ENCODE results near the gene DCDC2B.
"Not testable (repeated sequence)": the region's sequence is repeated elsewhere in the genome, so short reads cannot be mapped to it uniquely, and the experiment has no call there.

Gene DCDC2B

DNA sequence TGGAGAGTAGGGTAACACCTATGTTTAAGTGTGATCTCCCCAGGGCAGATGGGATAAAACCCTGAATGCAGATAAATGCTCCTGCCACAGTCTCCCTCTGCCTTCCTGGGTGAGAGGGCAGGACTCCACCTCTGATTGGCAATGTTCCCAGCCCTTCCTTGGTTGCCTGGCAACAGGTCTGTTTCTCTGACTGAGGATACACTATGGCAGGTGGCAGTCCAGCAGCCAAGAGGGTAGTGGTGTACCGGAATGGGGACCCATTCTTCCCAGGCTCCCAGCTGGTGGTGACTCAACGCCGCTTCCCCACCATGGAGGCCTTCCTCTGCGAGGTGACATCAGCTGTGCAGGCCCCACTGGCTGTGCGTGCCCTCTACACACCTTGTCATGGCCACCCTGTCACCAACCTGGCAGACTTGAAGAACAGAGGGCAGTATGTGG is at the start of gene DCDC2B:
DCDC2B (plus strand) TSS at position 199 of the 438 bp plus-strand sequence; CDS start at position 204, 5 bp downstream.
- DNase-seq: no peak

DNA sequence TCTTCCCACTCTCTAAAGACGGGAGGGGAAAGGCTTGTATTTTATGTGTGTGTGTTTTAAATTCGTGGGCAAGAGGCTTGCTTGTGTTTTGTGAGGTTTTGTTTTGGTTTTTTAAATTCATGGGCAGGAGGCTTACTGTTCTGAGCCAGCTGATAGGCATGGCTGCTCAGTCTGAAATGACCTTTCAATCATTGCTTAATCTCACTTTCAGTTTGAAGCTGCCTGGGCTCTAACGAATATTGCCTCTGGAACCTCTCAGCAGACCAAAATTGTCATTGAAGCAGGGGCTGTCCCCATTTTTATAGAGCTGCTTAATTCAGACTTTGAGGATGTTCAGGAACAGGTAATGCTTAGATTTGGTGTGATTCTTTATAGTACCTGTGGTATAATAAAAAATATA is 49.7 kb upstream of the DCDC2B start:
- DNase-seq: no peak

DNA sequence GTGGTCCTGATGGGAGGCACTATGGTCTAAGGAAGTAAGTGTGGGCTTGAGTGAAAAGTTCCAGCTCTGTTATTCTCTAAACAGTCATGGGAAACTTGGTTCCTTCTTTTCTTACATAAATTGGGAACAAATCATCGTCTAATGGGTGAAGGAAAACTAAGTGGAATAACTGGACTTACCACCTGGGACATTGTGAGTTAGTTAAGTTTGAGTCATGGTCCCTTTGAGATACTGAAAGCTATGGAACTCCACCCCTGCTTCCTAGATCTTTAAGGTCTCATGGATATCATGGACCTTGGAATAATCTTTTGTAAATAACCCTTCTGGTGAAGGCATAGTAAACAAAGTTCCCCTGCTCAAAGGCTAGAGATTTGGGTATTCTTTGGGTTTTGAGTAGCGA is 45.5 kb upstream of the DCDC2B start:
- DNase-seq: no peak

DNA sequence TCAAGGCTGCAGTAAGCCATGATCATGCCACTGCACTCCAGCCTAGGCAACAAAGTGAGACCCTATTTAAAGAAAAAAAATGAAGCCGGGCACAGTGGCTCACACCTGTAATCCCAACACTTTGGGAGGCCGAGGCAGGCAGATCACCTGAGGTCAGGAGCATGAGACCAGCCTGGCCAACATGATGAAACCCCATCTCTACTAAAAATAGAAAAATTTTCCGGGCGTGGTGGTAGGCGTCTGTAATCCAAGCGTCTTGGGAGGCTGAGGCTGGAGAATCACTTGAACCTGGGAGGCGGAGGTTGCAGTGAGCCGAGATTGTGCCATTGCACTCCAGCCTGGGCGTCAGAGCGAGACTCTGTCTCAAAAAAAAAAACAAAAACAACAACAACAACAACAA is 43.3 kb upstream of the DCDC2B start:
- not testable (repeated sequence) for DNase-seq

DNA sequence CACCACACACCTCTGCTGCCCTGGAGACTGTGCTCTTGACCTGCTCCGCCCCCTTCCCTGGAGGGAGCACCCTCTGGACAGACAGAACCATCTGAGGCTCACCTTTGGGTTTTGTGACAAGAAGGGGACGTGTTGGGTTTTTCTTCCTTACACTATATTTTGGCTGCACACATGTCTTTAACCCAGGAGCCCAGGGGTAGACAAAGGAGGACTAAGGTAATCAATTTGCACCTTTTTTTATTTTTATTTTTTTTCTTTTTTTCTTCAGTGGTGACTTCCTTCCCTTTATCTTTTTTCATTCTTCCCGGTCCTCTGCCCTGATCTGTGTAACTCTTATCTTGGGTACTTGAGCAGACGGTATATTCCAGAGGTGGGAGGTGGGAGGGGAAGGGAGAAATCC is 37.9 kb upstream of the DCDC2B start:
- DNase-seq: no peak

DNA sequence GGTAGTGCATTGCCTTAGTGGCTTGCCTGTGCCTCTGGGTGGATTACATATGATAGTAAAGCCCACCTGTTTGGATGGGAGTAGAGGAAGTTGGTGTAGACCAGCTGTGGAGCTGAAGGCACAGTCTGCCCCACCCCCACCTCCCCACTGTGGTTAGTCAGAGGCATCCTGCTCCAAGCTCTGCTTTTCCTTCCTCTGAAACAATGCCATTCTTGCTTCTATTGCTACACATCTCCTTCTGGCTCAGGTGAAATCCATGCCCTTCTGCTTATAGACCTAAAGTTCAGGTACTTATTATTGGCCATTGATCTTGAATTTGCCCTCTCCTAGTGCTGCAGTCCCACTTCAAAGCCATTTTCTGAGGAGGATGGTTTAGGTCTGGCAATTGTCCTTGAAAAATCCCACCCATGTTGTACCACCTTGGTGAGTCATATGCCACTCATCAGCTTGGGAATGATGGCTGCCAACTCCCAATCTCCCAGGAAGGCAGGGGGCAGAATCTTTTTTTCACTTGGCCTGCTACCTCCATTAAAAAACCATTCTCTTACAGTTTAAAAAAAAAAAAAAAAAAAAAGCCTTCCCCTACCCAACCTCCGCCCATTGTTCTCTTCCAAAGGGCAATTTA is 36.2 kb upstream of the DCDC2B start:
- DNase-seq: no peak

DNA sequence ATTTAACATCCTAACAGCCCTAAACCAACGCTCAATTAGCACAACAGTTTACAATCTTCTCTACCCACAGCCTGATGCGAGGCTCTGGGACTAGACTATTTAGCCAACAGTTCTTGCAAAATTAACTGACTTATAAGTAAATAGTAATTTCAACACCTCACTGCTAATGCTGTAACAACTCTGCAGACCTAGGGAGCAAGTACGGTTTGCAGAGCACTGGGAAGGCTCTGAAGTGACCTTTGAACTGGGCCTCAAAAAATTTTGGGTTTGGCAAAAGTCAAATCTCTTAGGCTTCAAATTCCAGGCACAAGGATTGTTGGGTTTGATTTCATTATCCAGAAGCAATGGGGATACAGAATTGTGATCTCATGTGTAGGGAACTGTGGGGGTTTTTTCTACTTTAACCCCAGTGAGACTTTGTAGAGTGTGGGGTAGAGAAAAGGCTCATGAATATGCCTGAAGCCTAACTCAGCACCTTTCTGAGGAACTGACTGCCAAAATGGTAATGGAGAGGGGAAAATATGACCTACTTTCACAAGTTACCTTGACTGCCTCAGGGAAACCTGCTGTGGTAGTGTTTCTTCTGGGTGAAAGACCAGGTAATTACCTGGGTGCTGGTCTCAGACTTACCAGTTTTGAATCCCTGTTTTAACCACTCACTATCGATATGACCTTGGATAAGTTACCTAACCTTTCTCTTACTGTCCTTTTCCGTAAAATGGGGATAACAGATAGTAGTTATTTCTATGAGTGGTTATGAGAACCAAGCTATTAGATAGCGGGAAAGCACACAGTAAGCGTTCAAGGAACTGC is 30.3 kb upstream of the DCDC2B start:
- DNase-seq: no peak

DNA sequence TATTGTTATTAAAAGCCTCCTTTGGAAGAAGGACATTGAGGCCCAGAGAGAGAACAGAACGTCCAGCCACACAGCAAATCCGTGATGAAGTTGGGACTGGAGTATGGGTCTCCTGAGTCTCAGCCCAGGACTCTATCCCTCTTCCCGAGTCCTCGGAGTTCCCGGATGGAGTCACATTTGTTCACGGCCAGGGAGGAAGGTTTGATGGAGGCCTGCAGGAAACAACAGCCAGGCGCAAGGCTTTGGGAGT is 29.8 kb upstream of the DCDC2B start:
- peak; percentile 63 to 65 for DNase-seq

DNA sequence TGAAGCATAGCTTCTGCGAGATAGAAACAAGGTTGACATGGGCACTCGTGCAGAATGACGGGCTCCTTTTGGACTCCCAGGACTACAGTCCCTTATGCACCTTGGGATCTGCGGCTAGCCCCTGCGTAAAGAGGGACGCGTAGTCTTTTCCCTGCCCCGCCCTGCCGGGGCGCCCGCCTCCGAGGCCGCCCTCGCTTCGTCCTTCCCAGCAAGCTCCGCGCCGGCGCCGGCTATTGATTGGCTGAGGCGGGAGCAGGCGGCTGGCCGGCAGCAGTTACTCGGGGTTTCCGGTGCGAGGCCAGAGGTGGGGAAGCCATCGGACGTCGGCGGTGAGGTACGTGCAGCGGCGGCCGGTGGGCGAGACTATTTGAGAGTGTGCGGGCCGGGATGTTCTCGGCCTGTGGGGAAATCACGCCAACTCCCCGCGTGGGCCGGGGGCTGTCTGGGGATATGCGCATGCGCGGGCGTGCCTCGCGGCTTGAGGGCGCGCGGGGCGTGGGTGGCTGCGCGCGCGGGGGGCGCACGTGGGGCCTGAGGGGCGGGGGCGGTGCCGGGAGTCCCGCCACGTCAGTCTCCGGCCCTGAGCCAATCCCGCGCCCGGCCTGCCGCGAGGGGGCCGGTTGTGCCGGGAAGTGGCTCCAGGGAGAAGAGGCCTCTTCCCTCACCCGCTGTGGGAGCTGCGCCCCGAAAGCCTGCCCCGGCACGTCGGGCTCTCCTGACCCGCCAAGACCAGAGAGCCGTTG is 29.3 kb upstream of the DCDC2B start, which contains the start of gene TXLNA:
TXLNA (plus strand) TSS at position 233 of the 743 bp plus-strand sequence. CDS start 671 bp downstream, outside the sequence.
- peak; percentile 76 to 89 for DNase-seq

DNA sequence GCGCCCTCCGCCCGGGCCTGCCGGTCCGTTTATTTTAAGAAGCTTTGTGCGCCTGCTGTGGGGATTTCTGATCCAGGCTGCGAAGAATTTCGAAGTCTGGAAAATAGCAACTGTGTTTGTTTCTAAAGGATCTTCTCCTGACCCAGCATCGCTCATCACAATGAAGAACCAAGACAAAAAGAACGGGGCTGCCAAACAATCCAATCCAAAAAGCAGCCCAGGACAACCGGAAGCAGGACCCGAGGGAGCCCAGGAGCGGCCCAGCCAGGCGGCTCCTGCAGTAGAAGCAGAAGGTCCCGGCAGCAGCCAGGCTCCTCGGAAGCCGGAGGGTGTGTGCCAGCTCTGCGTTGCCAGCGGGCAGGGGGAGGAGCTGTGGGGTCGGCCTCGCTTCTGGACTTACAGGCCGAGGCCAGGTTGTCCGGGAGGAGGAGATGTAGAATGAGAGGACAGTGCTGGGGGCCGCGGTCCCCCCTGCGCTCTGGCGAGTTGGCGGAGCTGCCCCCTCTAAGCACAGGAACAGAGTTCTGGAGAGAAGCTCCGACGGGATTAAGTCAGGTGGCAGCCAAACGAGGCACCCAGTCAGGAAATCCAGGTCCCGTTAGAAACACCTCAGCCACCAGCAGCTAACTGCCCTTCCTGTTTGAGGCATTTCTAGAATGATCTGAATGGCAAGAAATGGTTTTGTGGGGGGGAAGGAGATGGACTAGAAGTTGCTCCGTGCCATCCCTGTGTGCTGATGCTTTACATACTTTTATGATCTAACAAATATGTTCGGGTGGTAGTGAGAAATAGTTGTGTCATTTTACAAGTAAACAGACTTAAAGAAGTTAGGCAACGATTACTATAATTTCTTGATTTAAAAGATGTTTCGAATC is 28.5 kb upstream of the DCDC2B start:
- no peak for DNase-seq

DNA sequence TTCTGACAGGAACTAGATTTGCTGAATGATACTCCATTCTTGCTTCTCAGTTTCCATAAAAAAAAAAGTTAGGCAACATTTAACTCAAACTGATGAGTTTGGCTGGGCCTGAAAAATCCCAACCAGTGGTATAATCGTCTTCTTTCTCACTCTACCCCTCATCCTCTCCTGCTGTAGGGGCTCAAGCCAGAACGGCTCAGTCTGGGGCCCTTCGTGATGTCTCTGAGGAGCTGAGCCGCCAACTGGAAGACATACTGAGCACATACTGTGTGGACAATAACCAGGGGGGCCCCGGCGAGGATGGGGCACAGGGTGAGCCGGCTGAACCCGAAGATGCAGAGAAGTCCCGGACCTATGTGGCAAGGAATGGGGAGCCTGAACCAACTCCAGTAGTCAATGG is 27.8 kb upstream of the DCDC2B start:
- no peak for DNase-seq

DNA sequence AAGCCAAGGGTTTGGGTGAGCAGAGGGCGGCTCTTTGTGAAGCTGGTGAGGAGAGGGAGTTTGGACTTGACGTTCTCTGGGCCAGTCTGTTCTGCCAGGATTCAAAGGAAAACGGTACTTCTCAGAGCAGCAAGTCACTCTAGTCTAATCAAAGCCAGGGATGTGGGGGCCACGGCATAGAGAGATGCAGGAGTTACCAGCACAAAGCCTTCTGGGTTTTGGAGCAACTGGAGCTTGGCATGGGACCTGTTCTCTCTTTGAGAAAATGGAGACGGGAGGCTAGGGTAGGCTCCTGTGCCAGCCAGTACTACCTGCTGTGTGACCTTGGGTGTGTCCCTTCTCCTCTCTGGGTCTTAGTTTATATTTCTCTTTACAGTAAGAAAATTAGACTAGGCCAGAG is 27.3 kb upstream of the DCDC2B start:
- DNase-seq: no peak

DNA sequence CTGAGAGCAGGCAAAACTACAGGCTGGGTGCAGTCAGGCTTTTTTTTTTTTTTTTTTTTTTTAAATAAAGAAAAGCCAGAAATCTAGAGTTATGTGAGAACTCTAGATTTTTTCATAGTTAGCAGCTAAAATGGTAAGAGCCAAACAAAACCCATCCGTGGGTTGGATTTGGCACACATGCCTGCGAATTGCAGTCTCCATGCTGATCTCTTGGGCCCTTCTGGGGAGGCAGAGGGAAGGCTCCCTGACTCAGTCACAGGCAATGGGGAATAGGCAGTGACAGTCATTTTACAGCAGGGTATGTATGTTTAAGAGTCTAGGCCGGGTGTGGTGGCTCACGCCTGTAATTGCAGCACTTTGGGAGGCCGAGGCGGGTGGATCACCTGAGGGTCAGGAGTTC is 26.8 kb upstream of the DCDC2B start:
- DNase-seq: no peak

DNA sequence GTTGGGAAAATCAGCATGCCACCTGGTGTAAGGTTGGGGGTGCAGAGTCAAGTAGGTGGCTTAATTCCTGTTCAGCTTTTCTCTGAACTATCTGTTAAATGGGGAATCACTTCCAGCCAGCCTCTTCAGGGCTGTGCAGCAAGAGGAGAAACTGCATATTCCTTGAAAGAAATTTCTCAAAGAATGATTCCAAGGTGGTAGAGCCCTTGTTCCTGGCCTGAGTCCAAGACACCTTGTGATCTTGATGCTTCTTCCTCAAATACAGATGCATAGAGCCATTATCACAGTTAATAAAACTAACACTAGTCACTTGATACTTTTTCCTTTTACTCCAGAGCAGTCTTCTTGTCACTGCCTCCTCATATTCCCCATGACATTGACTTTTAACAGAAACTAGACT is 24.2 kb upstream of the DCDC2B start:
- no peak for DNase-seq

DNA sequence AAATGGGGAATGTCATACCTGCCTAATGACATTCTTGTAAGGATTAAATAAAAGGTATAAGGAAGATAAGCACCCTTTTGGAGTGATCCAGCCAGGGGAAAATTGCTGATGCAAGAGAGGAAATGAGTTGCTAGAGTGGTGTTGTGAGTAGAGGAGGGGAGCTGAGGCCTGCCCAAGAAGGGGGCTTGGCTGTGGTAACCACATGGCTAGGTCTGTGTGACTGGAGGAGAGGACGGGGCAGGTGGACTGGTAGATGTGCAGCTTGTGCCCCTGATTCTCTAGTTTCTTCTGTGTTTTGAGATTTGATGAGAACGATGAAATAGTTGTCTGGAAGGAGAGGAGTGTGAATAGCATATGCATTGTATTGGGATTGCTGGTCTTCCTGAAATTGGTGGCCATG is 22.8 kb upstream of the DCDC2B start:
- DNase-seq: no peak

DNA sequence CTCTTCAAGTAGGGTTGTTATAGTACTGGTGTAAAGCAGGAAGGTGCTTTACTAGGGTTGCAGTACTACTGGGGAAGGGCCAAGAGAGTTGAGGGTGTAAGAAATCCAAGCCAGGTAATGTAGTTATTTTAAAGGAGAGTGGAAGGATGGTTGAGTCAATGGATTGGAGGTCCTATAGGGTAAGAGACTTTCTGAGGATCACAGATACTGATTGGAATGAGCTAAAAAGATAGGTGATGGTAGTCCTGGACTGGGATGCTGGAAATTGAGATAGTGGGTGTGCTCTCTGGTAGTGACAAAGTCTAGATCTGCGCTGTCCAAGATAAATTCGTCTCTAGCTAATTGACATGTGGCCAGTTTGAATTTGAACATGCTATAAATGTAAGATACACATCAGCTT is 22.4 kb upstream of the DCDC2B start:
- no peak for DNase-seq

DNA sequence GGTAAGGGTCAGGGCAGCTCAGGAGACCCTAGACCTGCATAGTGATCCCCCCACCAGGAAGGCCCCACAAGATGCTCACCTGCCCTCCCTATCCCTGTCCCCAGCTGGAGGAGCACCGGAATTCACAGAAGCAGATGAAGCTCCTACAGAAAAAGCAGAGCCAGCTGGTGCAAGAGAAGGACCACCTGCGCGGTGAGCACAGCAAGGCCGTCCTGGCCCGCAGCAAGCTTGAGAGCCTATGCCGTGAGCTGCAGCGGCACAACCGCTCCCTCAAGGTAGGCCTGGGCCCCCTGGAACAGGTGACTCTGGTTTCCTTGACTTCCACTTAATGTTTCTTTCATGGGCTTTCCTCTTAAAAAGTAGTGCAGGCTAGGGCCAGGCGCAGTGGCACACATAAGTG is 21.0 kb upstream of the DCDC2B start:
- no peak for DNase-seq

DNA sequence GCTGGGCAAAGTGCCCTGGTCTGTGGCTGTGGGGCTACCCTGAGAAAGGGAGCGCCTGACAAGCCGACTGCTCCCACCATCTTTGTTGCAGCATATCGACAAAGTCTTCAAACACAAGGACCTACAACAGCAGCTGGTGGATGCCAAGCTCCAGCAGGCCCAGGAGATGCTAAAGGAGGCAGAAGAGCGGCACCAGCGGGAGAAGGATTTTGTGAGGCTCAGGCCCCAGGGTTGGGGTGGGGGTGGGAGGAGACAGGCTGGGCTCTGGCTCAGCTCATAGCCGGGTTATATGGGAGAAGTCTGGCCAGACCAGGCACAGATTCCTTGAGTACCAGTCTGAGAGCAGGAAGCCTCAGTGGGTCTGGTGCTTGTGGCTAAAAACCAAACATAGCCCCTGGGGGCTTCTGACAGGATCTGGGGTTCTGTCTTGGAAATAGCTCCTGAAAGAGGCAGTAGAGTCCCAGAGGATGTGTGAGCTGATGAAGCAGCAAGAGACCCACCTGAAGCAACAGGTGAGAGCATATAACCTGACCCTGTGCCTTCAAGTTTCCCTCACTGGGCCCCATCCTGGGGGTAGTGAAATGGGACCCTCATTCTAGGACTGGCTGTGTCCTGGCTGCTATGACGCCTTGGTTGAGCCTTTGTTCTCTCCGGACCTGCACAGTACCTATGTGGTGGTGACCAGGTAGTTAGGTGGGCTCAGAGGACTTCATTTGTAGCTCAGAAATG is 16.5 kb upstream of the DCDC2B start:
- DNase-seq: no peak

DNA sequence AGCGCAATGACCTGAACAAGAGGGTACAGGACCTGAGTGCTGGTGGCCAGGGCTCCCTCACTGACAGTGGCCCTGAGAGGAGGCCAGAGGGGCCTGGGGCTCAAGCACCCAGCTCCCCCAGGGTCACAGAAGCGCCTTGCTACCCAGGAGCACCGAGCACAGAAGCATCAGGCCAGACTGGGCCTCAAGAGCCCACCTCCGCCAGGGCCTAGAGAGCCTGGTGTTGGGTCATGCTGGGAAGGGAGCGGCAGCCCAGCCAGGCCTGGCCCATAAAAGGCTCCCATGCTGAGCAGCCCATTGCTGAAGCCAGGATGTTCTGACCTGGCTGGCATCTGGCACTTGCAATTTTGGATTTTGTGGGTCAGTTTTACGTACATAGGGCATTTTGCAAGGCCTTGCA is 13.9 kb upstream of the DCDC2B start:
- no peak for DNase-seq

DNA sequence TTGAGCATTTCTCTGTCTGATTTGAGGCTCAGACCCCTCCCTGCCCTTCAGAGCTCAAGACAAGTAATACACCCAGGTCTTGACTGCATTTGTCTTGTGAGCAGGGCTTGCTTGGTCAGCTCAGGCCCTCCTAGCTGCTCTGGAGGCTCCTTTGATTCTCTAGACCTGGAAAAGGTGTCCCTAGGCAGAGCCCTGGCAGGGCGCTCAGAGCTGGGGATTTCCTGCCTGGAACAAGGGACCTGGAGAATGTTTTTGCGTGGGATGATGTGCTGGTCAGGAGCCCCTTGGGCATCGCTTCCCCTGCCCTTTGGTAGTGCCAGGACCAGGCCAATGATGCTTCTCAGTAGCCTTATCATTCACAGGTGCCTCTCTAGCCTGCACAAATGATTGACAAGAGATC is 13.4 kb upstream of the DCDC2B start:
- DNase-seq: no peak

DNA sequence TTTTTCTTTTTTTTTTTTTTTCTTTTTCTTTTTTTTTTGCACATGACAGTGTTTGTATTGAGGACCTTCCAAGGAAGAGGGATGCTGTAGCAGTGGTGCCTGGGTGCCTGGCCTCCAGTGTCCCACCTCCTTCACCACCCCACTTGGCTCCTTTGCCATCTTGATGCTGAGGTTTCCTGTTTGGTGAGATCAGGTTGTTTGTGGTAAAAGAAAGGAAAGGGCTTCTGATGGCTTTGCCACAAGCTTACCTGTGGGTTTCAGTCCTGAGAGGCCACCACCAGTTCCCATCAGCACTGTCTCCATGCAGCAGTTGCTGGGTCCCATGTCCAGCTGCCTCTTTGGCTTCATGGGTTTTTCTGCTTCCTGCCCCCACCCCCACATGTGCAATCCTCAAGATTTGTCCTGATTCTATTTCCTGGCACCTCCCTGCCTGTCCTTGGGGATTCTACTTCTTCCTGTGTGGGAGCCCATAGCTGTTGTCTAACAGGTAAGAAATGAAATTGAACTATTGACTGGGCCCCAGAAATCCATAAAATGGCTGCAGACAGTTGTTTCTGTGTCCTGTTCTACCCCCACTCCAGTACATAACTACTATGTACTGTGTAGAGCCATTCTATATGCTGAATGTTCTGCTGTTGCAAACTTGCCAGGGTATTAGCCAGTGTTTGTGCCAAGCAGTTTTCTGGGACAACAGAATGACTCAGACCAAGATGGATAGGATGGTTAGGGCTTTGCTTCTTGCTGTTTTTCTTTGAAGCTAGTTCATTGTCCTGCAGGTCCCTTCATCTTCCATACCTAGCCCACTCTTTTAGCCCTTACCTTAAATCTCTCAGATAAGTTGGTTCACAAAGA is 12.7 kb upstream of the DCDC2B start:
- no peak for DNase-seq

Measured in NCI-H1930 (cell line).